Measurements from ENCODE around the gene ZG16.
"Not testable (repeated sequence)": the region's sequence is repeated elsewhere in the genome, so short reads cannot be mapped to it uniquely, and the experiment has no call there.

ZG16 gene

DNA sequence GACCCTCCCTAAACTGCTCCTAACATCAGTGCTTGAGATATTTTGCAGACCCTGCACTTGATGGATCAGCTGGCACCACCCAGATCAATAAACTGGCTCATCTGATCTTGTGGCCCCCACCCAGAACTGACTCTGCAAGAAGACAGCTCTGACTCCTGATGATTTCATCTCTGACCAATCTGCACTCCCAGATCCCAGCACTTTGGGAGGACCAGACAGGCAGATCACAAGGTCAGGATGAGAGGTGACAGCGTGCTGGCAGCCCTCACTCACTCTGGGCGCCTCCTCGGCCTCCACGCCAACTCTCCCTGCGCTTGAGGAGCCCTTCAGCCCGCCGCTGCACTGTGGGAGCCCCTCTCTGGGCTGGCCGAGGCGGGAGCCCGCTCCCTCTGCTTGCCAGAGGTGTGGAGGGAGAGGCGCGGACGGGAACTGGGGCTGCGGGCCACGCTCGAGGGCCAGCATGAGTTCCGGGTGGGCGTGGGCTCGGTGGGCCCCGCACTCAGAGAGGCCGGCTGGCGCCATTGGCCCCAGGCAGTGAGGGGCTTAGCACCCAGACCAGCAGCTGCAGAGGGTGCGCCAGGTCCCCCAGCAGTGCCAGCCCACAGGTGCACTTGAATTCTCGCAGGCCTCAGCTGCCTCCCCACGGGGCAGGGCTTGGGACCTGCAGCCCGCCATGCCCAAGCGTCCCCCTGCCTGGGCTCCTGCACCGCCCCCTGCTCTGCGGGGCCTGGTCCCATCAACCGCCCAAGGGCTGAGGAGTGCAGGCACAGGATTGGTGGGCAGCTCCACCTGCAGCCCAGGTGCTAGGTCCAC, 29.9 kb upstream of the ZG16 start:
- no peak for DNase-seq (ENCODE audit: low read depth in 1 of 2, low spot score in 1 of 2)

DNA sequence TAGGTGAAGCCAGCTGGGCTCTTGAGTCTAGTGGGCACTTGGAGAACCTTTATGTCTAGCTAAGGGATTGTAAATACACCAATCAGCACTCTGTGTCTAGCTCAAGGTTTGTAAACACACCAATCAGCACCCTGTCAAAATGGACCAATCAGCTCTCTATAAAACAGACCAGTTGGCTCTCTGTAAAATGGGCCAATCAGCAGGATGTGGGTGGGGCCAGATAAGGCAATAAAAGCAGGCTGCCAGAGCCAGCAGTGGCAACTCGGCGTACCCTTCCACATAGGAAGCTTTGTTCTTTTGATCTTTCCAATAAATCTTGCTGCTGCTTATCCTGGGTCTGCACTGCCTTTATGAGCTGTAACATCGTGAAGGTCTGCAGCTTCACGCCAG, 29.3 kb upstream of the ZG16 start:
- not testable (repeated sequence) for DNase-seq (ENCODE audit: low read depth in 1 of 2, low spot score in 1 of 2)

- DNase-seq (ENCODE audit: low read depth in 1 of 2, low spot score in 1 of 2) = no peak
These were observed 24.5 kb upstream of the ZG16 start for GRCh38 chr16:29753516-29753915.

DNA sequence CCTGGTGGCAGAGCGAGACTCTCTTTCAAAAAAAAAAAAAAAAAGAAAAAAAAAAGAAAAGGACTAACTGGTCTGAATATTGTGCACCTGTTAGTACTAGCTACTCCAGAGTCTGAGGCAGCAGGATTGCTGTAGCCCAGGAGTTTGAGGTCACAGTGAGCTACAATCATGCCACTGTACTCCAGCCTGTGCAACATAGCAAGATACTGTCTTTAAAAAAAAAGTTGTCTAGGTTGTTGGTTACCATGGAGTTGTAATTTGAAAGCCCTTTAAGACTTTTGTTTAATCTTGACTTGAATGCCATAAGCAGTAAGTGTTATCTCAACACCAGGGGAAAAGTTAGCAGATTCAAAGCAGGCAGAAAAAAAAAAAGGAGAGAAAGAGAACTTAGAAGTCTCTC, 21.4 kb upstream of the ZG16 start:
- DNase-seq (ENCODE audit: low read depth in 1 of 2, low spot score in 1 of 2) = no peak

GRCh38 chr16:29757086-29757485, 21.0 kb upstream of the ZG16 start:
- not testable (repeated sequence) for DNase-seq (ENCODE audit: low read depth in 1 of 2, low spot score in 1 of 2)

- no peak for DNase-seq (ENCODE audit: low read depth in 1 of 2, low spot score in 1 of 2)
These were observed 20.0 kb upstream of the ZG16 start for GRCh38 chr16:29757950-29758466.

- no peak for DNase-seq (ENCODE audit: low read depth in 1 of 2, low spot score in 1 of 2)
These were observed 17.3 kb upstream of the ZG16 start for GRCh38 chr16:29760567-29761279.

GRCh38 chr16:29761280-29761651, 16.8 kb upstream of the ZG16 start:
- DNase-seq (ENCODE audit: low read depth in 1 of 2, low spot score in 1 of 2) = not testable (repeated sequence)

DNA sequence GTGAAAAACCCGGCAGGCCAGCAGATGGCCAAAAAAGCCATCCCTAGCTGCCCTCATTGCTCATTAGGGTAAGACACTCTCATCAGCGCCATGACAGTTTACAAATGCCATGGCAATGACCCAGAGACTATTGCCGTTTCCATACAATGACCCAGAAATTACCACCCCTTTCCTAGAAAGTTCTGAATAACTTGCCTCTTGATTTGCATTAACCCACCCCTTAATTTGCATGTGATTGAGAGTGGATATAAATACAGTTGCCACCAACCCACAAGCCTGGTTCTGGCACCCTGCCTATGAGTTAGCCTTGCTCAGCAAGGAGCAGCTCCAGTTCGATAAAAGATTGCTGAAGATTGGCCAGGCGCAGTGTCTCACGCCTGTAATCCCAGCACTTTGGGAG, 16.2 kb upstream of the ZG16 start:
- no peak for DNase-seq (ENCODE audit: low read depth in 1 of 2, low spot score in 1 of 2)

- no peak for DNase-seq (ENCODE audit: low read depth in 1 of 2, low spot score in 1 of 2)
These were observed 14.7 kb upstream of the ZG16 start for GRCh38 chr16:29763326-29763725.

- DNase-seq (ENCODE audit: low read depth in 1 of 2, low spot score in 1 of 2) = no peak
These were observed 12.7 kb upstream of the ZG16 start for GRCh38 chr16:29765167-29766032.

DNA sequence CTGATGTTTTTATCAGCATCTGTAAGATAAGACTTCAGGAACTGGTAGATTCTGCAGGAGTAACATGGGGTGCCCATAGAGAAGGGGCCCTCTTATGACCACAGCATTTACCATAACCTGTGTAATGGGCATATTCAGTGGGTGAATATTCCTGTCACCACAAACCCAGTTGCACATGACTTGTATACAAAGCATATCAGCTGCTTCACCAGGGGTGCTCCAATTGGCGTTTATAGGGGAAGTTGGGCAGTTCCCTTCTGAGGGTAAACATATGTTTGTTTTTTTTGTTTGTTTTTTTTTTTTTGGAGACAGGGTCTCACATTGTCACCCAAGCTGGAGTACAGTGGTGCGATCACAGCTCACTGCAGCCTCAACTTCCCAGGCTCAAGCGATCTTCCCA, 11.5 kb upstream of the ZG16 start:
- DNase-seq (ENCODE audit: low read depth in 1 of 2, low spot score in 1 of 2) = no peak

- DNase-seq (ENCODE audit: low read depth in 1 of 2, low spot score in 1 of 2) = no peak
These were observed 11.0 kb upstream of the ZG16 start for GRCh38 chr16:29767062-29767461.

DNA sequence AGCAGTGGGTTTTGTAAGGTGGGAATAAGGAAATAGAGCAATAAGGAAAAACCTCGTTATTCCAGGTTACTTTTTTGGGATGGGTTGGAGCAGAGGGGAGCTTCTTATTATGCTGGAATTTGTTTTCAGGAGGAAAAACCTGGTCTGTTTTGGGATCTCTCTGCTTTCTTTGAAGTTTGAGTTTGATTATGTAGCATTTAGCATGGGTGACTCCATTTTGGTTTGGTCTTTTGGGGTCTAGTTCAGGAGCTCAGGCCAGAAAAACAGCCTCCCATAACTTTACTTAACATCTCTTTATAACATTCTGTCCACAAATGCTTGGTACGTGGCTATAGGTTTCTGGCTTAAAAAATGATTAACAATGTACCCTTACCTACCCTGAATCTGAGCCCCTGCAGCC, 8.5 kb upstream of the ZG16 start:
- DNase-seq (ENCODE audit: low read depth in 1 of 2, low spot score in 1 of 2) = no peak

DNA sequence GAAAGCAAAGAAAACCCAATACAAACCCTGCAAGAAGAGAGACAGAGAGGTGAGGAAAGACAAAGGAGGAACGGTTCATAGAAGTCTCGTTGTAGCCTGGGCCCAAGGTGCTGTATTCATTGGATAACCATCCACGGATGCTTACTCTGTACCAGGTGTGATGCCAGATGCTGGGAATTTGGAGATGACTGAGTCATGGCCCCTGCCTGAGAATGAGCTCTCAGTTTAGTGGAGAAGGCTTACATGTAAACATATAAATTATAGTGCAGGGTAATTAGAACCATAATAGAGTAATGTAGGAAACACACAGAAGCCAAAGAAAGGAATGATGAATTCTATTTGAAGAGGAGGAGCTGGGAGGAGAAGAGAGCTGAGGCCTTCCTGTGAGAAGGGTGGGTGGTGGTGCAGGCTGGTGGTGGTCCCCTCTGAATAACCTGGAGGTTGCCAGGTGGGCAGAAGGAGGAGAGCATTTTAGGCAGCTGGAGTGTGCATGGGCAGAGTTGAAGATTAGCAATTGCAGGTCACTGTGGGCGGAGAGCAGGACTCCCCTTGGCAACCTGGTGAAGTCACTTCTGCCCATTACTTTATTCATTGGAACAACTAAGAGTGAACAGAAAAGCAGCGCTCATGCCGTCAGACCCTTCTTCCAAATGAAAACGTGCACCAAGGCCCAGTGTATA, 7.7 kb upstream of the ZG16 start:
- no peak for DNase-seq (ENCODE audit: low read depth in 1 of 2, low spot score in 1 of 2)

DNA sequence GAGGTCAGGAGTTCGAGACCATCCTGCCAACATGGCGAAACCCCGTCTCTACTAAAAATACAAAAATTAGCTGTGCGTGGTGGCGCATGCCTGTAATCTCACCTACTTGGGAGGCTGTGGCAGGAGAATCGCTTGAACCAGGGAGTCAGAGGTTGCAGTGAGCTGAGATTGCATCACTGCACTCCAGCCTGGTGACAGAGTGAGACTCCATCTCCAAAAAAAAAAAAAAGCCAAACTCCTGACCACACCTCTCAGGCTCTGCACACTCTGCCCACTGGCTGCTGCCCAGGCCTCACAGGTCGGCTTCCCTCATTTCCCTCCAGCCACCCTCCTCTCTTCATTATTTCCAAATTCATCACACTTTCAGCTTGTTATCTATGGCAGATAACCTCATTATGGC, 5.7 kb upstream of the ZG16 start:
- DNase-seq (ENCODE audit: low read depth in 1 of 2, low spot score in 1 of 2) = not testable (repeated sequence)

DNA sequence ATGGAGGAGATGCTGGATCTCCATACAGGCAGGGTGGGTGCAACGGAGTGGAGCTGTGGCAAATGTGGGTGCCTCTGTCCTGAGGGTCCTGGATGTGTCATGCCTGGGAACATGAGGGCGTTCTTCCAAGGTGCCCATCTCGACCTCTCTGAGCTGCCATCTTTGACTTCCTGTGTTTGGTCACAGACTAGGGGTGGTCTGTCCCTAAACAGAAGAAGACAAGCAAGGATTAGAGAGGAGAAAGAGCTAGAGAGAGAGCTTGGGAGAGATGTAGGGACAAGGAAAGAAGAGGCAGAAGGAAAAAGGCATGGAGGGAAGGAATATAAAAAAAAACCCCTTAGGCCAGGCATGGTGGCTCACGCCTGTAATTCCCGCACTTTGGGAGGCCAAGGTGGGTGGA, 3.3 kb upstream of the ZG16 start:
- no peak for DNase-seq (ENCODE audit: low read depth in 1 of 2, low spot score in 1 of 2)

- DNase-seq (ENCODE audit: low read depth in 1 of 2, low spot score in 1 of 2) = no peak
These were observed 2.2 kb upstream of the ZG16 start for GRCh38 chr16:29775742-29776408.

GRCh38 chr16:29779474-29779873, 1.4 kb downstream of the ZG16 start:
- DNase-seq (ENCODE audit: low read depth in 1 of 2, low spot score in 1 of 2) = no peak

All from activated T-helper 1 cell treated with anti-CD3 and anti-CD28 coated beads, Interleukin-2, amount 50 U/mL, for 16 hours (primary cell).